ENCODE measurements around the gene RGPD3.
"Not testable (repeated sequence)": the region's sequence is repeated elsewhere in the genome, so short reads cannot be mapped to it uniquely, and the experiment has no call there.

GRCh38 chr2:106510791-106511190, 42.6 kb upstream of the RGPD3 start:
- TF ChIP-seq, protein P1, sequence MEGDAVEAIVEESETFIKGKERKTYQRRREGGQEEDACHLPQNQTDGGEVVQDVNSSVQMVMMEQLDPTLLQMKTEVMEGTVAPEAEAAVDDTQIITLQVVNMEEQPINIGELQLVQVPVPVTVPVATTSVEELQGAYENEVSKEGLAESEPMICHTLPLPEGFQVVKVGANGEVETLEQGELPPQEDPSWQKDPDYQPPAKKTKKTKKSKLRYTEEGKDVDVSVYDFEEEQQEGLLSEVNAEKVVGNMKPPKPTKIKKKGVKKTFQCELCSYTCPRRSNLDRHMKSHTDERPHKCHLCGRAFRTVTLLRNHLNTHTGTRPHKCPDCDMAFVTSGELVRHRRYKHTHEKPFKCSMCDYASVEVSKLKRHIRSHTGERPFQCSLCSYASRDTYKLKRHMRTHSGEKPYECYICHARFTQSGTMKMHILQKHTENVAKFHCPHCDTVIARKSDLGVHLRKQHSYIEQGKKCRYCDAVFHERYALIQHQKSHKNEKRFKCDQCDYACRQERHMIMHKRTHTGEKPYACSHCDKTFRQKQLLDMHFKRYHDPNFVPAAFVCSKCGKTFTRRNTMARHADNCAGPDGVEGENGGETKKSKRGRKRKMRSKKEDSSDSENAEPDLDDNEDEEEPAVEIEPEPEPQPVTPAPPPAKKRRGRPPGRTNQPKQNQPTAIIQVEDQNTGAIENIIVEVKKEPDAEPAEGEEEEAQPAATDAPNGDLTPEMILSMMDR (conservative IDR thresholded peaks at IDR 0.05), result not testable (repeated sequence)
- TF ChIP-seq ZFX (IDR thresholded peaks at IDR 0.05), result not testable (repeated sequence)
